Right hindlimb (tissue), 1 donor: ENCODE results near the gene CUL4A.

Source experiments
- DNase-seq: peaks from one replicate; pipeline ENCODE4 v3.0.0-alpha.2; 2018

CUL4A gene

DNA sequence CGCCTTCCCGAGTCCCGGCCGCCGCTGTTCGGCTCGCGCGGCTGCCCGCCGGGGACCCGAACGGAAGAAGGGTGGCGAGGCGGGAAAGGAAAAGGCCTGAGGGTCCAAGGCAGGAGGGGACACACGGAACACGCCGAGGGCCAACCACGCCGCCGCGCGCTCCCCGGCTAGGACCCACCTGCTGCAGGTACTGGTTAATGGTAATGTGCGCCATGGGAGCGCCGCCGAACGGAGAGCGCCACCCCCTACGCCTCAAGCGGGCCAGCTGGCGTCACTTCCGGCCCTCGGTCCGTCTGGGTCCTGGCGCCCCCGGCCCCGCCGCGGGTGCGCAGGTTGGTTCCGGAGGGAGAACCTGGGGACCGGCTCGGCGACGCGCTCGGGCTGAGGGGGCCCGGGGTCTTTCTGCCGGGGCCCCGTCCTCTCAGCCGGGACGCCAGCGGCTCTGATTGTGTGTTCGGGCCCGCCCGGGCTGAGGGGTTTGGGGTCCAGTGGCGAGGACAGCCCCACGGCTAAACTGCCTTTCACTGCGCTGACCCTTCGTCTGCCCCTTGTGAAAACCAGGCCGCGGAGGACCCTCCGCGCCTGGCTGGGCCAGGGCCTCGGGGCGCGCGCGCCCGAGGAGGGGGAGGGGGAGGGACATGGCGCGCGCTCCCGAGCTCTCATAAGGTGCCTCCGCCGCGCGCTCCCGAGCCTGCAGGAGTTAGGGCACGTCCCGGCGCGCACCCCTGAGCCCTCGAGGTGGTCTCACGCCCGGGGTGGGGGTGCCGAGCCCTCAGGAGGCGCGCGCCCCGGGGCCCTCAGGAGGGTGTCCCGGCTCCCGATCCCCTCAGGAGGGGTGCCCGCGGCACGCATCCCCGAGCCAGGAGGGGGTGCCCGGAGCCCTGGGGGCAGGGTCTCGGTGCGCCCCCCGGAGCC, 735 bp upstream of the CUL4A start, which contains the start of gene PCID2:
Gene PCID2, minus strand, starts transcription at position 249 of the 915 bp plus-strand sequence. Its CDS starts 35 bp downstream, at position 214.
- DNase-seq, result peak; percentile 92

DNA sequence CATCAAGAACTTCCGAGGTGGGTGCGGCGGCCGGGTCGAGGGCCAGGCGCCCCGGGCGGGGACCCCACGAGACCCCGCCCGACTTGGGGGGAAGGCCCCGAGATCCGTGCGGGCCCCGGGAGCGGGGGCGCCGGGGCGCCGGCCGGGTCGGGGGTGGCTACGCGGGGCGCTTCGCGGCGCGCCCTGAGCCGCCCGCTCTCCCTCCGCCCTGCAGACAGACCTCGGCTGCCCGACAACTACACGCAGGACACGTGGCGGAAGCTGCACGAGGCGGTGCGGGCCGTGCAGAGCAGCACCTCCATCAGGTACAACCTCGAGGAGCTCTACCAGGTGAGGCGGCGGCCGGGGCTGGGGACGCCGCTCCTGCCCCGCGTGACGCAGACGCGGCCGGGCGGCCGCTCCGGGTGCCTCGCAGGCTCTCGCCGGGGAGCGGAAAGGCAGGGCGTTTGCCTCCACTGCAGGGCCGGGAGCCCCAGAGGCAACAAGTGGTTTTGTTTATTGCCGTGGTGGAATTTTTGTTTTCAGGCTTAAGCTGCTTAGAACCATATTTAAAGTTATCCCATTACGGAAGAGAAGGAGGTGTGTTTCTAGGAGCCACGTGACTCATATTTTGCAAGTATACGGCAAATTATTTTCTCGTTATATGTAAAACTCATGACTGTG, 477 bp downstream of the CUL4A start:
- peak; percentile 61 for DNase-seq

DNA sequence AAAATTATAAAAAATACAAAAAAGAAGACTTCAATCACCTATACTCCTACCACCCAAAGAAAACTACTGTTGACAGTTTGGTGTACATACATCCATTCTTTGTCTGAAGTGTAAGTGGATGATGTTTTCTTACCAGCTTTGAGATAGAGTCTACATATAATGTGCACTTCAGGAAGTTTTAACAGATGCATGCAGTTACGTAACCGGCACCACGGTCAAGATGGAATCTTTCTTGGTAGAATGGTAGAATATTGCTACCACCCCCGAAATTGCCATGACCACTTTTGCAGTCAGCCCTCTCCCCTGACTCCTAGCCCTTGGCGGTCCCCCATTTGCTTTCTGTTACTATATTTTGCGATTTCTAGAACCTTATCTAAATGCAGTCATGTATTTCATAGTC, 1.4 kb downstream of the CUL4A start:
- DNase-seq, result no peak

DNA sequence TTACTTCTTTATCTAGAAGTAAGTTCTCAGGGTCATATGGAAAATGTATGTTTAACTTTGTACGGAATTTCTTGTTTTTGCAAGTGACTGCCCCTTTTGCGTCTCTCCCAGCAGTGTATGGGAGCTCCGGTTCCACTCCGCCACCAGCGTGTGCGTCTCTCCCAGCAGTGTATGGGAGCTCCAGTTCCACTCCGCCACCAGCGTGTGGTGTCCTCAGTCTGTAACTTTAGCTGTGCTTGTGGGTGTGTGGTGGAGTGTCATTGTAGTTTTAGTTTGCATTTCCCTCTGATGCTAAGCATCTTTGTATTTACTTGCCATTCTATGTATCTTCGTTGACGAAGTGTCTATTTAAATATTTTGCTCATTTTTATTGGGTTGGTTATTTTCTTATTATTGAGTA, 2.4 kb downstream of the CUL4A start:
- DNase-seq, result no peak

DNA sequence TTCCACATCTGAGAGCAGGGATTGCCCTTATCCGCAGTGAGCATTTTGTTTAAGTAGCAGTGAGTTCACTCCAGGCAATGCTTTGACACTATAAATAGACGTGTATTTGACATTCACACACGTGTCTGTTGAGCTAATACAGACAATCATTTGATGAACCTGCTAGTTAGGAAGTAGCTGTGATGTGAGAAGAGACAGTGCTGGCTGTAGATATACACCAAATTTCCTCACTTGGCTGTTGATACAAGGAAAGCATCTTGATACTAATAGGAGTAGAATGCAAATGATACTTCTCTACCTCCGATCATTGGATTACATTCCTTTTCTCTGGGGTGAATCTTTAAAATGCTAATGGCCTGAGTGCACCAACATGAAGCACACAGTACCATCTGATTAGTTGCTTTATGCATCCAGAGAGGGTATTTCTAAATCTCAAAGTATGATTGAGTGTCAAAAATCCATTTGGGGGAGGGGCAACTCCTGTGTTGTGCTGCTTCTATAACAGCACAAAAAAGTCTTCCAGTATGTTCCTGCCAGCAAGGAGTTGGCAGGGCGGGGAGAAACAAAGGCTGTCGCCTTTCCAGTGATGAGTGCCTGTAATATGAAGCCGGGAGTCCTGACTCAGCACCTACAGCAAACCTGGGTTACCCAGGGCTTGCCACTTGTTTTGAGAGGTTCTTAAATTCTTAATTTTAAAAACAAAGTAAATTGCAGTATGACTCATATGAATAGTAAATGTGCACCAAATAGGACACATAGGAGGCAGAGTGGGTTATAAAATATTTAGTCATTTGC, 7.0 kb downstream of the CUL4A start:
- DNase-seq, result peak; percentile 44

DNA sequence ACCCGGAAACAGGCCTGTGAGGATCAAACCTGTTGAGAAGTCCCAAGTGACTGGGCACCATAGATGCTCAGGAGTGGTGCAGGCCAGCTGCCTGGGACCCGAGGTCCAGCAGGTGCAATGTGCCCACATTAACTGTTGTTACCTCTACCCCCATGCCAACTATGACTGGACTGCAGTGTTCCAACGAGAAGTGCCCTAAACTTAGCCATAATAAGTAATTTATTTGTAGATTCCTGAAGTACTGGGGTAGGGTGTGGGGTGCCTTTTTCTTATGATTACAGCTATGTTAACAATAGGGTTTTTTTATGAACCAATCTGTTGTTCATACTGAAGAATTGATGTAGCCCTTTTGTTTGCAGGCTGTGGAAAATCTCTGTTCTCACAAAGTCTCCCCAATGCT, 9.2 kb downstream of the CUL4A start:
- no peak for DNase-seq

DNA sequence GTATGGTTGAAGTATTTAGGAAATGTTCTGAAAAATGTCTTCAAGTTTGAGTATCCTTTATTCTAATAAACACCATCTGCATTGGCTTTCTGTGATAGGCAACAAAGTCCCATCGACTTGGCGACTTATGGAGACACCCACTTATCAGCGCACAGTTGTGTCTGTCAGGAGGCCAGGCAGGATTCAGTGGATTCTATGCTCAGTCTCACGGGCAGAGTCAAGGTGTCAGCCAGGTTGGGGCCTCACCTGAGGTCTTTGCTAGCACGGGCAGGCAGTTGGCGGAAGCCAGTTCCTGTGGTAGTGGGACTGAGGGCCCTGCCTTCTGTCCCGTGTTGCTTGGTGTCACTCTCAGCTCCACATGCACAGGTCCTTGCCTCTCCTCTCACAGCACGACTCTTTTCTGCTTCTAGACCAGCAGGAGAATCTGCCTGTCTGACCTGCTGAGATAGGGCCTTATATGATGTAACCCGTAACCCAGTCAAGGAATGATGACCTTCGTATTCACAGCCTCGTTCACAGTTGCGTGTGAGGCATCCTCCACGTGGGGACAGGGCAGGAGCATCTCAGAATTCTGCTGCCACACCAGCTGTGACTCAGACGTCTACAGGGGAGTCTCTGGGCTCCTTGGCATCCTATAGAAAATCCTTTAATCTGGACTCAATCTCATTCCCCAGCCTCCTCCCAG, 10.0 kb downstream of the CUL4A start:
- DNase-seq, result no peak

DNA sequence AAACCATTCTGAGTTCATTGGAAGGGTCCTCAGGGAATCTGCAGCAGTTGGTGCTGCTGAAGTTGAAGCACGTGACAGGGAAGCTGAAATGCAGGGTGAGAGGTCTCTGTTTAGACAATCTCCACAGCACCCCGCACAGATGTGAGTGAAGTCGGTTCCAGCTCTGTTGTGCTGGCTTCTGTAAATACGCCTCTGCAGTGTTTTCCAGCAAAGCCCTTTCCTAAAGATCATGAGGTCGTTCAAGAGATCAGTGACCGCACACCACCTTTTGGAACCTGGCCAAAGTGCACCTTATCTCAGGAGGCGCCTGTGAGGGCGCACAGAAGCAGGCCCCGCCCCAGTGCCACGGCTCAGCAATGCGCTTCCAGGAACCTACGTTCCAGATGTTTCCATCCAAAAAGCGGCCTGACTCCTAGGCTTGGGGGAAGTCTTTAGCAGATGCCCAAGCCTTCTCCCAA, 10.8 kb downstream of the CUL4A start:
- no peak for DNase-seq

DNA sequence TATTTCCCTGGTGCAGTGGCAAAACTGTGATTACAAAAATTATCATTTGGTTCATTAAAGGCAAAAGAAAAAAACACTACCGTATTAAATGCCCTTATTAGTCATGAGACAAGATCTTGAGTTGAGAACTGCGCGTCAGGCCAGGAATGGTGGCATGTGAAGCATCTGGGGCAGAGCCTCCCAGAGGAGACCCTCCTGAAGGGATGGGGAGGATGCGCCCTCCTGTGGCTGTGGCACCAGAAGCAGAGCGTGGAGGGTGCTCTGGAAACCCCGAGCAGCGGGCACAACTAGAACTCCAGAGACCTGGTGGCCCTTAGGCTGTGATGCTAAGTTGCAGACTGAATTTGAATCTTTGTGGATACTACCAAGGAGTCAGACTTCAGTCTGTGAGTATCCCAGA, 11.5 kb downstream of the CUL4A start:
- DNase-seq, result no peak

DNA sequence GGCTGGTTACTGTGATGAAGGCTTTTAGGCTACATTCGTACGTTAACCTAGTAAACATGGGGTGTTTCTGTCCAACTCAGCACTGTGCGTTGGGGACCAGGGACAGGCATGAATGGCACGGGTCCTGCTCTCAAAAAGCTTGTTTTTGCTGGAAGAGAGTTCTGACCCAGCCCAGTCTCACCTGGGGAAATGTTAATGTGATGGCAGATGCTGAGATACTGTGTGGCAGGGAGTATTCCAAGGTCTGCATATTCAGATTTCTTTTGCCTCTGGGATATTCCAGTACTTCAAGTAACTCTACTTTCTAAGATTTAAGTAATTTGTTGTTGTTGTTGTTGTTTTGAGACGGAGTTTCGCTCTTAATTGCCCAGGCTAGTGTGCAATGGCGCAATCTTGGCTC, 13.7 kb downstream of the CUL4A start:
- DNase-seq, result no peak

DNA sequence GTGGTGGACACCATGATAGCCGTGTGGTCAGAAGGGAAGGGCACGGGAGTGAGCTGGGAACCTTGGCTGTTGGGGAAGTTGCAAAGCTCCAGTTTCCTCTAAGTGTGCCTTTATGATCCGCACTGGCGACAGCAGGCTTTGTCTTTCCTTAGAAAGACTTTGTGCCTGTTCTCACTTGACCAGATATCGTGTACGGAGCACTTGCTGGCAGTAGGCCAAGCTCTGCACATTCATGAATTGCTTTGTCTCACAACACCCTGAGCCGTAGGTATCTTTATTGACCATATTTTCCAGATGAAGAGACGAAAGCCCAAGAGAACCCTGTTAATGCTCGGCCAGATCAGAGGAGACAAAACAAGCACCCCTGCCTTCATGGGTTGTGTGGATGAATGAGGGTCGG, 15.1 kb downstream of the CUL4A start:
- no peak for DNase-seq

DNA sequence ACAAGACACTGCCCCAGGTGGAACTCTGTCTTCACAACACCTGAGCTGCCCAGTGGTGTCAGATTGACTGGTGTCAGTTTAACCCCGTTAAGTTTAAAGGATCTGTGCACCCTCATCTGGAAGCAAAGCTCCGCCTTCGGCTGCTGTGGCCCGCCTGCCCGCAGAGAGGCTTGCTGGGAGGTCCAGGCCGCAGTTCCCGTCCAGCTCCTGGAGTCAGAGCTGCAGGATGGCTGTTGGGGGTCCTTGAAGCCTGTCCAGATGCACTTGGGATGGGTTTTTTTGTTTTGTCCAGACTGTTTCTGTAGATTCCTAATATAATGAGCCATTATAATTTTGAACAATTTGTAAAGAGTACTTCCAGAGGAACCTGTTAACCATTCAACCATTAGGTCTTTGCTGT, 16.1 kb downstream of the CUL4A start:
- DNase-seq, result no peak

DNA sequence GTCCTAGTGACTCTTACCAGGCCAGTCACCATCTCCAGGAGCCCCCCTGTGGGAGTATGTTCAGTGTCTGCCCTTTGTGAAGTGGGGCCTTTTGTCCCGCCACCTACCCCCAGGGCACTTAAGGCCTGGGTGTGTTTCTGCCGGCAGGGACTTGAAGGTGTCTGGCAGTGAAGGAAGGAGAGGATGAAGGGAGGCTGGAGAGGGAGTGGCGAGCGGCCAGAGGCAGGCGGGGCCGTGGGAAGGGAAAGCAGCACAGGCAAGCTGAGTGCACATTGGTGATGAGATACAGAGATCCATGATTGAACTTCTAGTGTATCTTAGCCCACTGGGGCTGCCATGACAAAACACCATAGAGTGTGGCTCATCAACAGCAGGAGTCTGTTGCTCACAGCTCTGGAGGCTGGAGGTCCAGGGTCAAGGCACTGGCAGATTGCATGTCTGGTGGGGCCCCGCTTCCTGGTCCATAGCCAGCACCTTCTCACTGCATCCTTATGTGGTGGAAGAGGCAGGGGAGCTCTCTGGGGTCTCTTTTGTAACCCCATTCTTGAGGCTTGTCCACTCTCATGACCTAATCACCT, 17.5 kb downstream of the CUL4A start:
- DNase-seq, result no peak

DNA sequence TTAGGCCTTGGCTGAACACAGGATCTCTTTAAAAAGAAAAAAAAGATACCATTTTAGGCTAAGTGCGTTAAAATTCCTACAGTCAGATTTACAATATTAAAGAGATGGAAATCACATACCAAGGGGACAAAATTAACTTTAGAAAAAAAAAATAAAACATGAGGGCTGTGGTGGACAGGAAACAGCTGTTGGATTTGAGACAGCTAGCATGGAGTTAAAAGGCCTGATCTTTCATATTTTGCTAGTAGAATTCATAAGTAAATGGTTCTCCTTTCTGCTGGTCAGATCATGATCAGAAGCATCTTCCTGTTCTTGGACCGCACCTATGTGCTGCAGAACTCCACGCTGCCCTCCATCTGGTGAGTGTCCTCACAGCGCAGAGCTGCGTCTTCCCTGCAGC, 19.7 kb downstream of the CUL4A start:
- no peak for DNase-seq

DNA sequence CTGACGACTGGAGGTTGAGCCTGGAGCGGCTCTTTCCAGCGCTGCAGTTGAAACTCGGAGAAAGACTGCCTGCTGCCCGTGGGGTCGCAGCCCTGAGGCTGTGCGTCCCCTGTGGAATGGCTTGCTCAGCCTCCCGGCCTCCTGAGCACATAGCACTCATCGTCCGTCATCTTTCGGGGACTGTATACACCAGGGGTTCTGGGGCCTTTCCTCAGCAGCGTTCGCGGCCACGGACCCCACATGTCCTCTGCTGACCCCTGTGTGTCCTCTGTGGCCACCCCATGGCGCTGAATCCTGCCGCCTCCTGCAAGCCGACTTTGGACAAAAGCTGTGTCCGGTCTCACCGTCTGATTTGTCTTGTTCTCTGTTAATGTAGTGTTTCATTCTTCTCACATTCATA, 20.4 kb downstream of the CUL4A start:
- DNase-seq, result no peak

DNA sequence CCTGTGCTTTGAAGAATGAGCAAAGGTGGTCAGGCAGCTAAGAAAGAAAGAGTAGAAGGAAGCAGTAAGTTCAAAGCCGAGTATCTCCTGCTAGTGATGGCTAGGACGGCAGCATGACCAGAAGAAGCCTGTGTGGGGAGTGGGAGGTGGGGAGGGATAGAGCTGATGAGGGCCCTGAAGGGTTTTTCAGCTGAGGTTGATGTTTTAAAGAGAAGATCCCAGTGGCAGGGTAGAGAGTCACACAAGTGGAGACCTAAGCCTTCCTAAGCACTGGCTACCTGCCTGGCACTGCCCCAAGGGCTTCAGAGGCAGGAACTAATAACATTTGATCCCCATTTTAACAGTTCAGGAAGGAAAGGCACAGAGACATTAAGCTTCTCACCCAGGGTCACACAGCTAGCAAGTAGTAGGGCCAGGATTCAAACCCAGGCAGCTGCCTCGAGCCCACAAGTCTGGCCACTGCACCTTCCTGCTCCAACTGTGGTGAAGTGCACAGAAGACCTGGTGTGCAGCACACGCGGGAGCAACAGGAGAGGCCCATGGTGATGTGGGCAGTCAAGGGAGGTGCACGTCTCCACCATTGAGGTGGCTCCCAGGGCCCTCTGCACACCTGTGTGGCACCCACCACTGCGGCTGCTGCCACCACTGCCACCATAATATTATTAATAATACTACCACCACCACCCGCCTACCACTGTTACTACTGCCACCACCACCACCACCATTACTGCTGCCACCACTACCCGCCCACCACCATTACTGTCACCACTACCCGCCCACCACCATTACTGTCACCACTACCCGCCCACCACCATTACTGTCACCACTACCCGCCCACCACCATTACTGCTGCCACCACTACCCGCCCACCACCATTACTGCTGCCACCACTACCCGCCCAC, 22.1 kb downstream of the CUL4A start:
- DNase-seq, result no peak

DNA sequence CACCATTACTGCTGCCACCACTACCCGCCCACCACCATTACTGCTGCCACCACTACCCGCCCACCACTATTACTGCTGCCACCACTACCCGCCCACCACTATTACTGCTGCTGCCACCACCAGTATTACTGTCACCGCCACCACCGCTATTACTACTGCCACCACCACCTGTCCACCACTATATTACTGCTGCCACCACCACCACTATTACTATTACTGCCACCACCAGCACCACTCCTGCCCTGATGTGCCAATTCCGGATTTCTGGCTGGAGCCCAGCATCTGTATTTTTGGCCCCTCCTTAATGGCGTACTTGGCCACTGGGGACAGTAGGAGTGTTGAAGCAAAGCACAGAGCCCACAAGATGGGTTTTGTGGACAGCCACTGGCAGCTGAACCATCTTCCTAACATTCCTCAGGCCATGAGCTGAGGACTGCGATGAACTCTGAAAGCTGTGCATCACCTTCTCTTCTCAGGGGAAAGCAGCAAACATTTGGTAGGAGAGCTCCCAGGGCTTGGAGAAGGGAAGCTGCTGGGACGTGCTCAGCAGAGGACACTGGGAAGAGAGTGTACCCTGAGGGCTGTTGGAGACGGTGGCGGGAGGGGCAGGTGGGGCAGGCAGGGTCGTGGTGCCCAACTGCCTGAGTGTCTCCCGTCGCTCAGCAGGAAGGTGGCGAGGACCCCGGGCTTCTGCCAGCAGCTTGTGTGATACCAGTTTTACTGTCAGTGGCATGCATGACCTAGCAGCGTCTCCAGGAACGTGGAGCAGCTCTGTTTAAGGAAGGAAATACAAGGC, 23.0 kb downstream of the CUL4A start:
- DNase-seq, result no peak

DNA sequence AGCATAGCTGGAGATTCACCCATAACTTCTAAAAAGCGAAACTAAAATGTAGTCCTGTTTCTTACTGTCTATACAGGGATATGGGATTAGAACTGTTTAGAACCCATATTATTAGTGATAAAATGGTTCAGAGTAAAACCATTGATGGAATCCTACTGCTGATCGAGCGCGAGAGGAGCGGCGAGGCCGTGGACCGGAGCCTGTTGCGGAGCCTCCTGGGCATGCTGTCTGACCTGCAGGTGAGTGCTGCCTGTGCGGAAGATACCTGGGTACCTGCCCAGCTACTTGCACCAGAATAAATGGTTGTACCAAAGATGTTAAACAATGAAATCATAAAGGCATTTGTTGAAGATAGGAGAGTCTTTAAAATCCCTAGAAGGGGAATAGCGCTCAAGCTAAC, 23.7 kb downstream of the CUL4A start:
- no peak for DNase-seq

DNA sequence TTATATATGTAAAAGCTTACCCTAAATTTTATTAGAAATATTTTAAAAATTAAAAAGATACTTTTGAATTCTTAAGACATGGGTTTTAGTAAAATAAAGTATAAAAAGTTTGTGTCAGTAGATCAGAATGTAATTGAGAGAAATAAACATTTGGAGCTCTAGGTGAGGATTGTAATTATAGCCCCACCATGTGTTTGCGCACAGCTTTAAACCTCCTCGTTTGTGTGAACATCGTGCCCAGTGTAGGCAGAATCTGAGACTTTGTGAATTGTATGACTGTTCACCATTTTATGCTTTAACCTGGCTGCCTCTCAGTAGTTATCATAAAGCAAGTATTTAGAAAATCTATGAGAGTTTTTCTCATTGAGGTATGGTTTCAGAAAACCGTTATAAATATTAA, 29.1 kb downstream of the CUL4A start:
- DNase-seq, result no peak

DNA sequence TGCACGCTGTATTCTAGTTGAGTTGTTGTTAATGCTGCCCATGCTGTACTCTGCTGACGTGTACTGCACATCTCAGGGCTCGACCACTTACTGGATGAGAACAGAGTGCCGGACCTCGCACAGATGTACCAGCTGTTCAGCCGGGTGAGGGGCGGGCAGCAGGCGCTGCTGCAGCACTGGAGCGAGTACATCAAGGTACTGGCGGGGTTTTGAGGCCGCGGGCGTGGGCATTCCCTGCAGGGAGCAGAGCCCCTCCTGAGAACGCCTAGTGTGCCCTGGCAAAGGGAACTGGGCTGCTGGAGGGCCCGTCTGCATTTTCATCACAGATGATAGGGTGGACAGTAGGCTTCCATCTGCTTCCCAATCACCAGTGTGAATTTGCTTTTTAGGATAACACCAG, 29.9 kb downstream of the CUL4A start:
- no peak for DNase-seq
